Fibroblast of peridontal ligament (primary cell): ENCODE results near the gene CEMIP.

ENCODE experiments used
- DNase-seq: peaks from one replicate; pipeline ENCODE4 v3.0.0-alpha.2; 2010; ENCODE audit errors: extremely low read depth

CEMIP gene, protein sequence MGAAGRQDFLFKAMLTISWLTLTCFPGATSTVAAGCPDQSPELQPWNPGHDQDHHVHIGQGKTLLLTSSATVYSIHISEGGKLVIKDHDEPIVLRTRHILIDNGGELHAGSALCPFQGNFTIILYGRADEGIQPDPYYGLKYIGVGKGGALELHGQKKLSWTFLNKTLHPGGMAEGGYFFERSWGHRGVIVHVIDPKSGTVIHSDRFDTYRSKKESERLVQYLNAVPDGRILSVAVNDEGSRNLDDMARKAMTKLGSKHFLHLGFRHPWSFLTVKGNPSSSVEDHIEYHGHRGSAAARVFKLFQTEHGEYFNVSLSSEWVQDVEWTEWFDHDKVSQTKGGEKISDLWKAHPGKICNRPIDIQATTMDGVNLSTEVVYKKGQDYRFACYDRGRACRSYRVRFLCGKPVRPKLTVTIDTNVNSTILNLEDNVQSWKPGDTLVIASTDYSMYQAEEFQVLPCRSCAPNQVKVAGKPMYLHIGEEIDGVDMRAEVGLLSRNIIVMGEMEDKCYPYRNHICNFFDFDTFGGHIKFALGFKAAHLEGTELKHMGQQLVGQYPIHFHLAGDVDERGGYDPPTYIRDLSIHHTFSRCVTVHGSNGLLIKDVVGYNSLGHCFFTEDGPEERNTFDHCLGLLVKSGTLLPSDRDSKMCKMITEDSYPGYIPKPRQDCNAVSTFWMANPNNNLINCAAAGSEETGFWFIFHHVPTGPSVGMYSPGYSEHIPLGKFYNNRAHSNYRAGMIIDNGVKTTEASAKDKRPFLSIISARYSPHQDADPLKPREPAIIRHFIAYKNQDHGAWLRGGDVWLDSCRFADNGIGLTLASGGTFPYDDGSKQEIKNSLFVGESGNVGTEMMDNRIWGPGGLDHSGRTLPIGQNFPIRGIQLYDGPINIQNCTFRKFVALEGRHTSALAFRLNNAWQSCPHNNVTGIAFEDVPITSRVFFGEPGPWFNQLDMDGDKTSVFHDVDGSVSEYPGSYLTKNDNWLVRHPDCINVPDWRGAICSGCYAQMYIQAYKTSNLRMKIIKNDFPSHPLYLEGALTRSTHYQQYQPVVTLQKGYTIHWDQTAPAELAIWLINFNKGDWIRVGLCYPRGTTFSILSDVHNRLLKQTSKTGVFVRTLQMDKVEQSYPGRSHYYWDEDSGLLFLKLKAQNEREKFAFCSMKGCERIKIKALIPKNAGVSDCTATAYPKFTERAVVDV (N-terminal part only)

DNA sequence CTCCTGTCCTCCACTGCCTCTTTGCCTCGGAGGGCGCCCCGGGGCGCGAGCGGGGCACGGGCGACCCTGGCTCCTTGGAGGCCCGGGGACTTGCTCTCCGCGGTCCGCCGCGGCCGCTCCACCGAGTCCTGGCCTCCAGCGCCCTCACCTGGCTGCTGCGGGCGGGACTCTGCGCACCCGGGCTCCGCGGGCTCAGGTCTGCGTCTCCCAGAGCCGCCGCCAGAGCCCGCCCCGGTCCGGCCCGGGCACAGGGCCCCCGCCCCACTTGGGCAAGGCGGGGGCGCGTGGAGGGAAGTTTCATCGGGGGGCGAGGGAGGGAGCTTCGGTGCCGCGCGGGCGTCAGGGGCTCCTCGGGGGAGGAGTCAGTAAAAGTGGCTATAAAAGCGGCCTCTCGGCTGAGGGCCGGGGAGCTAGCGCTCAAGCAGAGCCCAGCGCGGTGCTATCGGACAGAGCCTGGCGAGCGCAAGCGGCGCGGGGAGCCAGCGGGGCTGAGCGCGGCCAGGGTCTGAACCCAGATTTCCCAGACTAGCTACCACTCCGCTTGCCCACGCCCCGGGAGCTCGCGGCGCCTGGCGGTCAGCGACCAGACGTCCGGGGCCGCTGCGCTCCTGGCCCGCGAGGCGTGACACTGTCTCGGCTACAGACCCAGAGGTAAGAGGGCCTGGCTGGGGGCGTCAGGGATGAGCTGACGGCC lies at the start of gene CEMIP:
Gene CEMIP (plus strand): TSS at position 407 of the 694 bp plus-strand sequence. CDS start 94,510 bp downstream, outside the sequence.
- DNase-seq: peak; percentile 84

DNA sequence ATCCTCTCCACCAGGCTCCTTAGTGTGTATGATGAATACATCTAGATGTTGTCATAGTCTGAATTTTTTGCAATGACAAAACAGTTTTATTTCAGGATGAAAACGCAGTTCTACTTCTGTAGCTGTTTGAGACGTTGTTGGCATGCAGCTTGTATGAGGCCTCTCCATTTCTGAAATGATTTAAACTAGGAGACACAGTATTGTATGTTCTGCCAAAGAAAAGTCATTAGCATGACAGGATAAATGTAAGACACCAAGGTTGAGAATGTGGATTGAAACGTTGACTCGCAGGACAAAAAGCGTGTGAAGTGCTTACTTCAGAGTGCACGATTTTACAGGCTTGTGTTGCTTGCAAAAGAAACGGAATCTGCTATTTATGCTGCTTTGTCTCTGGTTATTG lies 48.8 kb upstream of the CEMIP start:
- DNase-seq: no peak

DNA sequence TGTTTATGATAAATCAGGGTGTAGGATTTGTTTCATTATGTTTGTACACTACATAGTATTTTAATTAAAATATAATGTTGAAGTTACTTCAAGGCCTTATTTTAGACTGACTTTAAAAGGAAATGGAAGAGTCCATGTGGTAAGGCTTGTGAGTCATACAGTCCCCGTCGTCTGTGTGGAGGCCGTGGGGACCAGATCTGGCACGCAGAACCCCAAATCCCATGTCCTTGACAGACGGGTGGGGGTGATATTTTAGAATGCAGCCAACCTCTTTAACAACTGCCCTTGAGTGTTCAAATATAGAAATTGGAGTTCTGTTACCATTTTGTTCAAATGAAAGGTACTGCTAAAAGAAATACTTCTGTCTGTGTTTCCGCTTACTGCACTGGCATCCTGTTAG lies 48.2 kb upstream of the CEMIP start:
- no peak for DNase-seq

- no peak for DNase-seq
Measured at GRCh38 chr15:80732167-80732566, 47.0 kb upstream of the CEMIP start.

DNA sequence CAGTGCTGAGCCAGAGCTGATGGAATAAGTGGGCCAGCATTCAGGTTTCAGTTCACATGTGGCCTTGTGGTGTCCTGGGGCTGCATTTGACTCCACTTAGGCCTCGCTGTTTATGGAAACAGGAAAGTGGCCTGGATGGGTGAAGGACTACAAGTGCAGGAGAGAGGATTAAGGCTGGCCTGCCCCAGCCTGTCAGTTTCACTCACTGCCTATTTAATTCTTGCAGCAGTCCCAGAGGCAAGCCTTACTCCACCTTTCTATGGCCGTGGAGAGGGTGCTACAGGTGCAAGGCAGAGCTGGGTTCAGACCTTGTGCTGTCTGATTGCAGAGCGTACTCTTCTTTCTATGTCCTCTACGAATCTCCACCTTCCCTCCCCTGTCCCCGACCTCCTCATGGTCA lies 46.4 kb upstream of the CEMIP start:
- no peak for DNase-seq

DNA sequence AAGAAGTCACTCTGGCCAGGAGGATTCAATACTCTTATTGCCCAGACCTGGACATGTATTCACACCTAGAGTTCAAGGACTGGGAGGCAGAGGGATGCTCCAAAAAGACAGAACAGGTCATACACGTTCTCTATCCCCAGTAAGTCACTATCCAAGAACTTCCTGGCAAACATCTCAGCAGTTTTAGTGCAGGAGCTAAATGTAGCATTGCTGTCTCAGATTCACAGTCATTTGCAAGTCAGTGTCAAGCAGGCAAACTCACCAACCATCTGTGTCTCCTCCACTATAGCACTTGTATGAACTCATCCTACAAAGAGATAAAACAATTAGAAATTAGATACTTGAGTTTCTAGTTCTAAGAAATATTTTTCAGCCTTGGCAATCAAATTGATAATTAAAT lies 45.7 kb upstream of the CEMIP start:
- no peak for DNase-seq

GRCh38 chr15:80735344-80735743 lies 43.8 kb upstream of the CEMIP start:
- DNase-seq: no peak

- DNase-seq: no peak
Measured at GRCh38 chr15:80736560-80736959, 42.6 kb upstream of the CEMIP start.

DNA sequence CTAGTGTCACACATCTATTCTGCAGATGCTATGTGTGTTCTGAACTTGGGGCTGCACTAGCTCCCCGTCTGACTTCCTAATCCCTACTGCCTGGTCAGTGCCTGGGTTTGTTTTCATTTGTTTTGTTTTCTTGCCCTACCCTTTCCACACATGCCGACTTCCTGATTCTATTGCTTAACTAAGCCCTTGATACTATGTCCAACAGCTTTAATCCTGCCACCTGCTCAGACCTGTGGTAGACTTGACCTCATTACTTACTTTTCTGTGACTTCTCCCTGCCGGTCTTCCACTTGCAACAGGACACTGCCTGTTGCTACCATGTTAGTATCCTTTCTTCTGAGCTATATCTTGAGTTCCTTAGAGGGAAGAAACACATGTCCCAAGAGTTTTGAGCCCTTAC lies 39.3 kb upstream of the CEMIP start:
- no peak for DNase-seq

- no peak for DNase-seq
Measured at GRCh38 chr15:80742081-80742480, 37.1 kb upstream of the CEMIP start.

- peak; percentile 52 for DNase-seq
Measured at GRCh38 chr15:80743189-80743833, 35.9 kb upstream of the CEMIP start.

DNA sequence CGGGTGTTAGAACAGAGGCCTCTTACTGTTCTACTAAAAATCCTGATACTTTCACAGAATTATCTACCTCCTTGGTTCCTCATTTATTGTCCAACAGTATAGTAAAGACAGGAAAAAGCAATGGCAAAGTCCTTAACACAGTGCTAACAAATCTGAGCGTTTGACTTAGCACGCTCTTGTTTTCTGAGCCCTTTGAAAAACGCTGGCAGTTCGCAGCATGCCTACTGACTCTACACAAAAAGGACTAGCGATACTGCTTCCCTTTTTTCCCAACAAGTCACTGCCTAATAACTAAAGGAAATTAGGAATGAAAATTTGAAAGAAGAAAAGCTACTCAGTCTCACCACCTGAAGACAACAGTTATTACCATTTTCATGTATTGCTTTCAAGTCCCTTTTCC lies 34.8 kb upstream of the CEMIP start:
- DNase-seq: no peak

DNA sequence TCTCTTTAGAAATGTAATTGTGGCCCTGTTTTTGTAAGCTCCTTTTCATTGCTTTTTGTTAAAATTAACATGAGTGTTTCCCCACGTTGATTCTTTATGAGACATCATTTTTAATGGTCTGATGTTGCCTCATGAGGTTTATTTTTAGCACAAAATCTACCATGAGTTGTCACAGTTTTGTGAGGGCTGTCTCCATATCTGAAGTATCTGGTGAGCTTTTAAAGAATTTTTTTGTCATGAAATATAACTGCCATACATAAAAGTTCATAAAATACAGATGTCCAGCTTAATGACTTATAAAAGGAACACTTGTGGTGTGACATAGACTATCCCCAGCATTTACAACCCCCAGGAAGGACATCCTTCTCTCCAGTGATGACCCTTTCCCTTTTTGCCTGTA lies 34.3 kb upstream of the CEMIP start:
- DNase-seq: peak; percentile 63

GRCh38 chr15:80745888-80746287 lies 33.3 kb upstream of the CEMIP start:
- DNase-seq: no peak

DNA sequence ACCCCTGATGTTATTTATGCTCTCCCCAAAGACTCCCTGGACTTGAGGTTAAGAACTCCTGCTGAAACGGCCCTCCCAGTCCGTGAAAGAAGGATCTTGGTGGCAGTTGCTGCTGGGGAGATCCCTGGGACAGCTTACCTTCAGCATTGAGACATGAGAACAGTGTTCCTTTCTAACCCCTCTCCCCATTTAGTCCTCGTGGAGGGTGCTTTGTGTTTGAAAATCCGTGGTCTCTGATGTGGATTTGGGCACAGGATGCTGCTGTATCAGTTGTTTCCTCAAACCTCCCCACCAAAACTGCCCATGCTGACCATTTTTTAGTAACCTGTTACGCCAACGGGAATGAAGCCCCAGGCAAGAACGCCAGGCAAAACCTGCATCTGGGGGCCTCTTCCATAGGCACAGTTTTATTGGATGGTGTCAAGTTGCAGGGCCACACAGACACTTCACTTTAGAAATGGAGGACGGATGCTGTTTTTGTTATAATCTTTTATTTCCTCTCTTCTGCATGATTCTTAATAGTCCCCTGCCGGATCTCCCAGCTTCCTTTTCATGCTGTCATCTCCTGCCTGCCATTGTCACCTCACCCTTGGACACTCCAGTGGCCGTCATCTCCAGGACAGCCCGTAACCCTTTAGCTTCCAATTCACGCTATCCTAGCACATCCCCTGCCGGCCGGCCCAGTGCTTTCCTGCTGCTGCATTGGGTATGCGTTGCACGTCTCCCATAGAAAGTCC lies 31.7 kb upstream of the CEMIP start:
- no peak for DNase-seq

DNA sequence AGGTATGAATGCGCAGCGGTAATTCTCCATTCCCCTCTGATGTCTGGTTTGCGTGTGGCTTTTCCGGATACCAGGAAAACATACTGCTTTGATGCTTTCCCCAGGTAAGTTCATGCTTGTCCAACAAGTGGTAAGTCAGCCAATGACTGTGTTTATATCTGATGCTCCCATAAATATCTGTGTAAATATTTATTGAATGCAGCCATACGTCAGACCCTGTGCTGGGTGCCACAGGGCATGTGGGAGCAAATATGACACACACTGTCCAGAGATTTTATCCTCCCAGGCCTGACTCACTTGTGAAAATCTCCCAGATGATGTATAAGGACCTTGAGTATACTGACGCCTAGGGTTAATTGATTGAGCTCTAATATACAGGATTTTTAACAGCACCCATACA lies 29.6 kb upstream of the CEMIP start:
- DNase-seq: no peak

- no peak for DNase-seq
Measured at GRCh38 chr15:80750575-80750974, 28.6 kb upstream of the CEMIP start.

DNA sequence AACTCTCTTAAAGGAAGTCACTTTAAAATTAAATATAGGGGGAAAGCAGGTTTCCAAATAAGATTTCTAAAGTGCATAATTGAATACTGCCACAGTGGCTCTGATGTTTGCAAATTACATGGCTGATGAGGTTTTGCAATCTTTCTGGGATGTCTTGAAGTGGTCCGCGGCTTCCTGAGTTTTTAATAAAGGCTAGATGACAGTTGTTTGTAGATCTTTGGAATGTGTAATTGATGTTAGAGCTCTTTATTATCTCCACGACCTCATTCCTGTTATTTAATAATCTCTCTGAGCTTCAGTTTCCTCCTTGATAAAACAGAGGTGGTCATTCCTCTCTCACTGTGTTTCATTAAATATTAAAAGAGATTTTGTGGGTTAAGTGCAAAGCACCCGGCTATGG lies 27.0 kb upstream of the CEMIP start:
- no peak for DNase-seq

DNA sequence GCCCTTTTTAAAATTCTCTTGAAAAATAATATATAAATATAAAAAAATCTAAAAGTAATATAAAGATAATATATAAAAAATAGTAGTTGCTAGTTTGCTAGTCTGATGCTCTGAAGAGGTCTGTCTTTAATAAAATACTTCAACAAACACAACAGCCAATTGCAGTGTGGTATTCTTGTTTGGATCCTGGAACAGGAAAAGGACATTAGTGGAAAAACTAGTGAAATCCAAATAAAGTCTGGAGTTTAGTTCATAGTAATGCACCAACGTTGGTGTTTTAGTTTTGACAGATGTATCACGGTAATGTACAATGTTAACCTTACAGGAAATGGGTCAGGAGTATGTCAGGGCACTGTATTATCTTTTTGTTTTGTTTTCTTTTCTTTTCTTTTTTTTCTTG lies 26.0 kb upstream of the CEMIP start:
- no peak for DNase-seq

GRCh38 chr15:80754014-80754413 lies 25.2 kb upstream of the CEMIP start:
- DNase-seq: no peak
